NT2/D1 (cell line): ENCODE measurements around the gene OR1F1.

Source experiments
- YY1 ChIP-seq: IDR thresholded peaks from 2 replicates; pipeline ENCODE4 v1.6.1; 2011; ENCODE audit not compliant: insufficient read length, insufficient read depth
- ZNF274 ChIP-seq: IDR thresholded peaks from 2 replicates; pipeline ENCODE4 v1.6.1; 2011; ENCODE audit warnings: mild to moderate bottlenecking, low read depth, low read length

DNA sequence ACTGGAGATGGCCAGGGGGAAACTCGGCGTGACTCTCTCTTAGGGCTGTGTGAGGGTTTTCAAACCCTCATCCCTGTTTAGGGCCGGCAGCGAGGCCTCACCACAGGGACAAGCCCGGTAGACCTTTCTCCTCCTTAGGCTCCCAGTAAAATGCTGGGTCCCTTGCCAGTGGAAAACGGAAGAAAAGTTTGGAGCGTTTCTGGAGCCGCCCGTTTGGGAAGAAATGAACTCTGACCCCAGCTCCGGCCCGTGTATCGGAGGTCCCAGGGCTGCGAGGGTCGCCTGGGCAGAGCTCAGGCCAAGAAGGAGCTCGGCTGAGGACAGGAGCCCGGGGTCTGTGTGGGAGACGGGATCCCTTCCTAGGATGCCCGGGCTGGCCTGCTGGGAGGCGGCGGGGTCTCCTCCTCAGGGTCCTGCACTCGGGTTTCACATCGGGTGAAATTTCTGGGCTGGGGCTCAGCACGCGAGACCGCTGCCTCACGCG is 29.9 kb upstream of the OR1F1 start:
- TF ChIP-seq YY1 (no peak), ZNF274 (no peak)
